K562 (cell line): Measurements from ENCODE around the gene PDIA4. TPM values are rescaled to one million over a fixed set of nuclear protein-coding genes. Genes with fewer than 3 reads are reported as not detected.

ENCODE experiments used
- ATAC-seq: fragments of 200-7000 bp; cut with Tn5 transposase; 3 replicates; pipeline ENCODE4 v1.9.1; 2020; ENCODE audit warnings: moderate library complexity
- BruUV-seq: library from RNA; stranded (reverse); fragments of 400-500 nt; replicated peaks from 2 replicates; lab custom pipeline; 2021; lab: Mats Ljungman, UMichigan
- CTCF ChIA-PET: fragments of 300-600 bp; formaldehyde crosslinking; extraction: SDS; loops from one replicate; lab custom pipeline; 2021; ENCODE audit warnings: low intra/inter-chr PET ratio; lab: Yijun Ruan, JAX
- POLR2A ChIA-PET: fragments of 300-600, 350-650 bp; sonication (Branson Sonifier 250); formaldehyde crosslinking; extraction: SDS; loops from one replicate; lab custom pipeline; 2021; ENCODE audit warnings: antibody characterized with exemption, inconsistent platforms; lab: Yijun Ruan, JAX
- DNase-seq, 4 experiments: peaks; one replicate each; pipeline versions ENCODE4 v3.0.0 to v3.0.0-alpha.2; 2011 to 2018; ENCODE audit warnings: low spot score in 3 of 4, mixed read lengths in 3 of 4; ENCODE audit errors: extremely low read depth in 1 of 4
- FAIRE-seq: peaks from 2 replicates; lab custom pipeline; 2011; peaks lifted over from hg19 to GRCh38; lab: Jason Lieb, UNC
- H2AFZ ChIP-seq: 2 replicates; pipeline ENCODE4 v1.6.0; 2011; ENCODE audit warnings: low read depth, low read length, control low read depth, inconsistent platforms
- H3K27ac ChIP-seq: fragments of 200-600 bp; 3 replicates; pipeline ENCODE4 v1.8.0; 2011; ENCODE audit warnings: low read depth, mild to moderate bottlenecking, control low read depth, inconsistent platforms, low read length, moderate library complexity, mixed read lengths; ENCODE audit errors: extremely low read depth
- H3K27me3 ChIP-seq, 2 experiments: fragments of 300-600 bp in 1 of 2; 2 replicates in 1 of 2; 3 replicates in 1 of 2; pipeline versions ENCODE4 v1.6.0 to v1.8.0; 2011; ENCODE audit warnings: inconsistent platforms in 2 of 2, low read length in 2 of 2, mild to moderate bottlenecking in 1 of 2, mixed read lengths in 1 of 2, moderate library complexity in 1 of 2; ENCODE audit not compliant: control insufficient read depth in 2 of 2, insufficient read depth in 2 of 2
- H3K36me3 ChIP-seq: fragments of 300-600 bp; 3 replicates; pipeline ENCODE4 v1.8.0; 2011; ENCODE audit warnings: mild to moderate bottlenecking, low read length, inconsistent platforms; ENCODE audit not compliant: control insufficient read depth, insufficient read depth
- H3K4me1 ChIP-seq, 2 experiments: fragments of 200-600 bp in 1 of 2; replicated peaks in 1 of 2; 2 replicates in 1 of 2; 3 replicates in 1 of 2; pipeline versions ENCODE4 v1.5.1 to v1.8.0; 2011; ENCODE audit warnings: inconsistent platforms in 2 of 2, low read length in 2 of 2, mild to moderate bottlenecking in 1 of 2, mixed read lengths in 1 of 2, moderate library complexity in 1 of 2; ENCODE audit not compliant: control insufficient read depth in 2 of 2, insufficient read depth in 2 of 2
- H3K4me2 ChIP-seq: 2 replicates; pipeline ENCODE4 v1.6.1; 2011; ENCODE audit warnings: low read length, control low read depth, inconsistent platforms, mixed read lengths; ENCODE audit not compliant: insufficient read depth
- H3K4me3 ChIP-seq: fragments of 200-600 bp; sonication (generic), shearing (Covaris generic); 2 replicates; pipeline ENCODE4 v1.5.1; 2016; ENCODE audit warnings: control low read depth, inconsistent platforms
- H3K79me2 ChIP-seq: fragments of 200-600 bp; 3 replicates; pipeline ENCODE4 v1.8.0; 2011; ENCODE audit warnings: low read length, inconsistent platforms; ENCODE audit not compliant: control insufficient read depth, insufficient read depth
- H3K9ac ChIP-seq, 2 experiments: 2 replicates each; pipeline versions ENCODE4 v1.6.0 to v1.6.1; 2011; ENCODE audit warnings: low read depth in 2 of 2, low read length in 2 of 2, control low read depth in 1 of 2, inconsistent platforms in 1 of 2, mild to moderate bottlenecking in 1 of 2, mixed read lengths in 1 of 2; ENCODE audit not compliant: insufficient read depth in 1 of 2
- H3K9me1 ChIP-seq: one replicate; pipeline ENCODE4 v1.6.0; 2011; ENCODE audit warnings: inconsistent platforms, mild to moderate bottlenecking, low read length, moderate library complexity; ENCODE audit not compliant: control insufficient read depth, insufficient read depth
- H3K9me3 ChIP-seq: replicated peaks from 2 replicates; pipeline ENCODE4 v1.5.1; 2011; ENCODE audit warnings: low read depth, low read length, inconsistent platforms; ENCODE audit not compliant: control insufficient read depth, insufficient read depth
- H4K20me1 ChIP-seq: replicated peaks from 2 replicates; pipeline ENCODE4 v1.6.1; 2011; ENCODE audit warnings: low read length, inconsistent platforms, mixed read lengths; ENCODE audit not compliant: control insufficient read depth, insufficient read depth
- ASH1L ChIP-seq: fragments of 450-650 bp; IDR thresholded peaks from 2 replicates; pipeline ENCODE4 v1.6.1; 2018; ENCODE audit warnings: borderline replicate concordance, mild to moderate bottlenecking, low read depth; ENCODE audit not compliant: partially characterized antibody
- CBFB ChIP-seq: sonication (generic); formaldehyde crosslinking; IDR thresholded peaks from 2 replicates; pipeline ENCODE4 v1.4.0; 2020; ENCODE audit warnings: mild to moderate bottlenecking, missing genetic modification reagents
- MTA2 ChIP-seq: fragments of 450-650 bp; IDR thresholded peaks from 2 replicates; pipeline ENCODE4 v1.6.1; 2016; ENCODE audit warnings: low read depth
- PRMT5 ChIP-seq: sonication (generic); formaldehyde crosslinking; IDR thresholded peaks from 2 replicates; pipeline ENCODE4 v1.5.0; 2020; ENCODE audit warnings: missing genetic modification reagents
- RBFOX2 ChIP-seq: fragments of 200-400 bp; formaldehyde crosslinking; IDR thresholded peaks from 2 replicates; pipeline ENCODE4 v1.6.1; 2017; ENCODE audit warnings: low read depth, mild to moderate bottlenecking, low read length, moderate library complexity
- STAG1 ChIP-seq: sonication (generic); formaldehyde crosslinking; IDR thresholded peaks from 2 replicates; pipeline ENCODE4 v1.5.0; 2020; ENCODE audit warnings: missing genetic modification reagents, borderline replicate concordance
- USF1 ChIP-seq: sonication (generic); formaldehyde crosslinking; IDR thresholded peaks from 2 replicates; pipeline ENCODE4 v1.9.0; 2022; ENCODE audit warnings: mild to moderate bottlenecking, missing genetic modification reagents
- ZFPM2 ChIP-seq: fragments of 250-450 bp; sonication (Bioruptor Pico); IDR thresholded peaks from 2 replicates; pipeline ENCODE4 v1.5.1; 2022; ENCODE audit warnings: mild to moderate bottlenecking
- ZNF561 ChIP-seq: fragments of 450-650 bp; formaldehyde crosslinking; conservative IDR thresholded peaks from 2 replicates; pipeline ENCODE4 v1.4.0; 2020; ENCODE audit warnings: mild to moderate bottlenecking, moderate library complexity
- WGBS: fragments of 100-300 bp; shearing (Covaris generic); methylation state at CpG from one replicate; pipeline ENCODE4 v1.1.6; 2016; ENCODE audit warnings: low coverage, mixed read lengths; ENCODE audit not compliant: insufficient coverage; ENCODE audit errors: missing lambda C conversion rate; 5-methylcytosine and 5-hydroxymethylcytosine counted together
- in situ Hi-C: fragments of 300-500 bp; cut with MboI; formaldehyde crosslinking; loops from 4 replicates; pipeline ENCODE4 v1.15.0; 2018; ENCODE audit warnings: inconsistent platforms, mixed read lengths
- intact Hi-C: fragments of 100-400 bp; cut with micrococcal nuclease; formaldehyde crosslinking; loops from 2 replicates; pipeline ENCODE4 v1.14.2; 2022
- polyA plus RNA-seq, 8 experiments: library from polyadenylated mRNA; depleted of rRNA in 4 of 8; stranded (reverse) in 5 of 8; unstranded in 3 of 8; fragments of >200 nt; fragmentation: Nextera tagmentation in 2 of 8; fragmentation: Illumina TruSeq in 1 of 8; extraction: Ambion mirVana in 2 of 8; extraction: Trizol in 1 of 8; gene quantifications; 2 replicates each; pipeline versions ENCODE4 v1.2.1 to v1.2.3, GENCODE V29; 2011 to 2014; ENCODE audit warnings: inconsistent platforms in 1 of 8, missing spikeins in 1 of 8
- total RNA-seq, 7 experiments: library from RNA; depleted of rRNA in 6 of 7; stranded (reverse); fragments of >200 nt in 6 of 7; fragmentation: Illumina TruSeq in 2 of 7; extraction: Trizol in 2 of 7; gene quantifications; 2 replicates each; pipeline versions ENCODE4 v1.2.1 to v1.2.3, GENCODE V29; 2011 to 2021; ENCODE audit warnings: low replicate concordance in 1 of 7

The PDIA4 gene
- total and polyA plus RNA-seq, 9 of the 15 experiments (the other 6 are each of a cell fraction or from before 2014, with no cell fraction given), result 9.1 to 175 (median 146) TPM

- Histone ChIP-seq H3K4me2 (no peak overlapping the region), H3K4me1 (peaks cover 0 to 6% of the 10 kb centered on the region in 2 experiments; a peak in 1 of 5 replicates), H3K4me3 (no peak overlapping the region), H3K36me3 (peaks cover 96% of the 10 kb centered on the region), H3K27me3 (no peaks in the 10 kb centered on the region), H2AFZ (no peak overlapping the region), H3K27ac (no peak overlapping the region), H3K9ac (peak overlapping the region in 1 of 2 experiments; percentile 3; a peak in 1 of 4 replicates), H3K79me2 (no peaks in the 10 kb centered on the region), H3K9me1 (peaks cover 7% of the 10 kb centered on the region), H4K20me1 (peaks cover 13% of the 10 kb centered on the region; the same call in 1 of the 2 replicates), H3K9me3 (no peaks in the 10 kb centered on the region)
- ATAC-seq (peak; percentile 5; the same call in 2 of the 3 replicates), FAIRE-seq (no peak), DNase-seq (no peak)
- WGBS, result 84% methylated on average over 10 of the region's 10 CpGs
- BruUV-seq, result no TSS peak
- POLR2A ChIA-PET, result interaction anchor here (0.9 to 1.8 kb wide), 5 partner anchors 8 to 65 kb away, joined by 4 to 7 read pairs (median 5); no protein-coding TSS in a partner anchor
- intact Hi-C loops, result no loop called here
- CTCF ChIA-PET, result interaction anchor here (0.6 to 2.6 kb wide), 3 partner anchors 59 to 502 kb away, joined by 3 to 24 read pairs (median 19); partner anchors contain the start of gene ZNF786
- no peak for TF ChIP-seq ASH1L
- TF ChIP-seq ZNF561, result no peak
- no peak for TF ChIP-seq PRMT5 (CRISPR knock-in tag)
- TF ChIP-seq STAG1 (CRISPR knock-in tag), result peak; percentile 13; the same call in 1 of the 2 replicates
- no peak for TF ChIP-seq ZFPM2 (CRISPR knock-in tag)
- no peak for TF ChIP-seq MTA2
- TF ChIP-seq USF1 (CRISPR knock-in tag), result 0 out of 2 replicates have a peak, but pooled peaks have one; percentile 2
- TF ChIP-seq CBFB (CRISPR knock-in tag), result peak; percentile 24; the same call in 1 of the 2 replicates
- TF ChIP-seq RBFOX2, result peak; percentile 28; the same call in 1 of the 2 replicates
- in situ Hi-C loops, result no loop called here
Observed at GRCh38 chr7:149006345-149006725, 22.0 kb downstream of the PDIA4 start.
